GM18867 (cell line): ENCODE data around the gene KIF3A.

Experiments
- ATAC-seq: cut with Tn5 transposase; IDR thresholded peaks from one replicate; pipeline ENCODE4 v1.9.1; 2021; ENCODE audit warnings: mild to moderate bottlenecking, moderate library complexity; ENCODE audit not compliant: unreplicated experiment

KIF3A gene

DNA sequence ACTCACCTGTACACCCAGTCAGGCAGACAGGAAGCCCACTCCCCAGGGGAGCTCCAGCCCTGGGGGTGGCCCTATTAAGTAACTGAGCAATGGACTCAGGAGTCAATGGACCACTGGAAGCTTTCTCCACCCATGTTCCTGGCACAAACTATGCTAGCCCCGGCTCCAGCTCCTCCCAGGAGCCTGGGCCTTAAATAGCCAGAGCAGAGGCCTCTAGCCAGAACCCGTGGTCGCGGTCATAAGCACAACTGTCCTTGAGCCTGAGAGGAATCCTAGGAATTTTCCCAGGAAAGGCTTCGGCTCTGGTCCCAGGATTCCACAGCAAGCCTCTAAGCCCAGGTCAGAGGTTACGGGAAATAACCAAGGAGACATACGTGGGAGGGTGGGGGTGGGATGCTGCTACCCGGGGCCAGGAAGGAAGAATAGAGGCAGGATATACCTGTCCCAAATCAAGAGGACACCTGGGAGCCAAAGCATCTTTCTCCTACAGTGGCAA, 34.2 kb upstream of the KIF3A start:
- no peak for ATAC-seq

DNA sequence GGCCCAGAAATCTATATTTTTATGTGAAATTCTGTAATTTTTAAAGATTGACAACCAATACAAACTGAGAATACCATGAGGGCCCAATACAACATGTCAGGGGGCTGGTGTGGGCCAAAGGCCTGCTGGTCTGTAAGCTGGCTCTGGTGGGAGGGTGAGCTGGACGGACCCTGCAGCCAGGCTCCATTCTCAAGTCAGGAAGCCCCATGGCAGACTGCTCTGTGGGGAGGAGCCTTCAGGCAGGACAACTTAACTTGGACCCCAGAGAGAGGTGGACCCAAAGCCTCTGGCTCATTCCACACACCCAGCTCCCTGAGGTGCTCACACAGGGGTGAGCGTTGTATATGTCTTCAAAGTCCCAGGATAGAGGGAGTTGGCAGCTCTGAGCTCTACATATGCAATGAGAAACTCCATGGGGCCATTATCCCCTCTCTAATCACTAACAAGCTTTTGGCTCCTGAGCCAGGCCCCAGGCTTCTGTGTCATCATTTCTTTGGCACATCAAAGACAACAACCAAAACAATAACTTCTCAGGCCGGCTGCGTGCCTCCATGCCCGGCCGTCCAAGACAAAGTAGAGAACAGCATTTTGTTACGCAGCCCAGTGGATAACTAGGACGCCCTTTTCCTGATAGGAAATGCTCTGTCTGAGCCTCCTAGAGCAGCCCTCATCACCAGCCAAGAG, 33.3 kb upstream of the KIF3A start:
- no peak for ATAC-seq

GRCh38 chr5:132768485-132768868, 31.1 kb upstream of the KIF3A start:
- no peak for ATAC-seq

DNA sequence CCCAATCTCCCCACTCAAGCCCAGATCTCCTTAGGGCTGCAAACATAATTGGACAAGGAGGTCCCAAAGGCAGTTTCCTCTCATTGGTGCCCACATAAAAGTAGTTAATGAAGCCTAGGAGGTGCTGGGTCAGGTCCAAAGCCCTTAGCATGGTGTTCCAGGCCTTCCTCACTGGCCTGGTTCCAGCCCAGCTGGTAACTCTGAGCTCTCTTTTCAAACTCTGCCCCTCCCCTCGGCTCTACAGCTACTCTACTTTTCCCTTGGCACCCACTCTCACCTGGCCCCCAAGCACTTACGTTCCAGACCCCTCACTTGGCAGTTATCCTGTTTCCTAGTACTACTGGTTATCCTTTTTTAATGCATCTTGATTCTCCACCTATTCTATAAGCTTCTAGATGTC, 29.8 kb upstream of the KIF3A start:
- no peak for ATAC-seq

- no peak for ATAC-seq
Observed at GRCh38 chr5:132766806-132767055, 29.4 kb upstream of the KIF3A start.

DNA sequence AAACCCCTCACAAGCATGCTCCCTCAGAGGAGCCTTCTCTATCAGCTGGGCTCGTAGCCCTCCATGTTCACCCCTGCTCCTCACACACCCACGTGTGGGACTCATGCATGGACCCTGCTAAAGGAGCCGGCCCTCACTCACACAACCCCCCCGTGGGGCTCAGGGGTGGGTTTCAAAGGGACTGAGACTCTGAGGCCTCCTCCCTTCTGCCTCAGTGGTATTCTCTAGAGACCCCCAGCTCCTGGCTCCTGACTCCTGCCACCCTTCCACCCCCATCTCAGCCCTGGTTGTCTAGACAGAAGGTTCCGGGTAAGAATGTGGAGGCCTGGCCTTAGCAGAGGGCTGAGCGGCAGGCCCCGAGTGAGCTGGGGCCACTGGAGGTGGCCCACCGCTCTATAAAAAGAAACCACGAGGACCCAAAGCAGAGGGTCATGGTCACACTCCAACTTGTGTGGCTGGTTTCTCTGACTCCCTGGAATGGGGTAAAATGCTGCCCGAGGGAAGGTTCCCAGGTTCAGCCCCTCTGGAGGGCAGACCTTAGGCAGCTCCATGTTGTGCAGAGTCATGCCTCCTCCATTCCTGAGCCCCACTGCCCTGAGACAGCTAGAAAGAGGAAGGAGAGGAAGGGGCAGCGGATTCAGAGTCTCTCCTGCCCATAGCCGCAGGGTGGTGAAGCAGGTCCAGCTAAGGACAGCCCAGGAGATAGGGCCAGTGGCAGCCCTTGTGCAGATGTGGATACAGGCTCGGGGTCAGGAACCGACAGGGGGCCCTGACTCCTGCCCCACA, 28.9 kb upstream of the KIF3A start:
- no peak for ATAC-seq

DNA sequence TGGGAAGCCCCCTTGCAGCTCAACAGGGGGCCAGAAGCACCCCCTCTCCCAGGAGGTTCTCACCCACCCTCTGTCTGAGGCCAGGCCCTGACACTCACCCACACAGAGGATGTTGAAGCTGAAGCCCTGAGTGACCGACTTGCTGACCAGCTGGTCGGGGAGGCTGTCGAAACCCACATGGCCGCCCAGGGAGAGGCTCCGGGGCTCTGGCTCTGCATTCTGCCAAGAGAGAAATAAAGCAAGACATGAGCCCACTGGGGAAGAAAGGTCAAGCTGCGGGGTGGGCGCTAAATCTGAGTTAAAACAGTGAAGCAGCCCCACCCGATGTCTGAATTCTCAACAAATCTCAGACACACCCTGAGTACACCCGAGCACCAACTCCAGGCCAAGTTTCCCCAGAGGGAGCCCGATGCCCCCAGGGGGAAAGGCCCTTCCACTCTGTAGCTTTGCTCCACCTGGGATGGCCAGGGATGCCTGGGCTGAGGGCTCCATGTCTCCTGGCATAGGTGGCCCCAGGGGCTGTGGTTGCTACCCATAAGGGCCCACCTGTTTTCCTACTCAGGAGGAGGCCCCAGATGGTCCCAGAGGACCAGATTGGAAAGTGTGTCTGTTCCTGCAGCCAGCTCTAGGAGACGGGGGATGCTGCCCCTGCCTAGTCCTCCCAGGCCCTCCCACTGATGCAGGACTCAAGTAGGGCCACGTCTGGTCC, 28.1 kb upstream of the KIF3A start:
- ATAC-seq: no peak

GRCh38 chr5:132764671-132765238, 27.4 kb upstream of the KIF3A start:
- ATAC-seq: no peak

DNA sequence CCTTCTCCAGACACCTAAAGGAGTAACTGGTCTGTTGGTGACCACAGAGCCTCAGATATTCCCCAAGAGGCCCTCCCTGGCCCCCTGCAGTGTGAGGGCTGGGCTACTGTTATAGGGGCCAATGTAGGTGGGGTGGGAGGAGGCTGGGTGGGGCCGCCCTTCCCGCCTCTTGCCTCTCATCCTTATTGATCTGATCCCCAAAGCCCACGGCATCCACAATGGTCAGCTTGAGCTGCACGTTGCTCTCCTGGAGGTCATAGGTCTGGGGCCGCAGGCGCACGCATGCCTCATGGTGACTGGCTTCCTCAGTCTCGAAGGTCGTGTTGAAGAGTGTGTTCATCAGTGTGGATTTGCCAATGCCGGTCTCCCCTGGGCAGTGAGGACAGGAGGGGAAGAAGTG, 26.7 kb upstream of the KIF3A start:
- no peak for ATAC-seq

DNA sequence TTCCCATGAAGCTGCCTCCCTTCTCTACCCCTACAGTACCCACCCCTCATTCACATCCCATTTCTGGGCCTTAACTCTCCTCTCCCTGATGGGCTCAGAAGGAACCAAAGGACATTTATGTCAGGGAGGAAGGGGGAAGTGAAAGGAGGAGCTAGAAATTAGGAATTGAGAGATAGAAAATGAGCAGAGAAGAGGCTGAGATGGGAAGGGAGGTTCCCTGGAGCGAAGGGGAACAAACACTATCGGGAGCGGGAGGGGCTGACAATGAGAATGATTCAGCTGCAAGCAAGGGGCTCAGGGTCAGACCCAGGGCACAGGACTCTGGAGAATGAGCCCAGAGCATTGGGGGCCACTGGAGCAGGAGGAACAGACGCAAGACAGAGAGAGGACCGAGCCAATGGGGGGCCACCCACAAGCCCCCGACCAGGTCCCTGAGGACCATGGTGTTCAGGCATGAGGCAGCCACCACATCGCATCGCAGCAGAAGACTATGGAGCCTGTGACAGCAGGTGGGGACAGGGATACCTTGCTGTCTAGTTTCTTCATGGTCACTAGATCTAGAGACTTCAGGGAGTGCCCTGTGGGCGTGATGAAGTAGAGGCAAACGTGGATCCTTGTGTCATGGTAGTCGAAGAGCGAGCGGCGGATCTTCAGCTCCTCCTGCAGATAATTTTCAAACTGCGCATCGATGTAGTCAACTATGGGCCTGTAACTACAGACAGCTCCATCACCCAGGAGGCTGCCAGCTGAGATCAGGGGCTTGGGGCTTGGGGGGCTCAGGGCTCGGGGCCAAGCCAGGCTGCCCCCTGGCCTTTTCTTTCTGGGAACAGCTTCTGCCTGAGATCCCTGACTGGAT, 26.1 kb upstream of the KIF3A start:
- ATAC-seq: no peak

- ATAC-seq: no peak
Observed at GRCh38 chr5:132762246-132763000, 25.1 kb upstream of the KIF3A start.

GRCh38 chr5:132761321-132762240, 24.2 kb upstream of the KIF3A start:
- ATAC-seq: no peak

GRCh38 chr5:132760601-132761317, 23.4 kb upstream of the KIF3A start:
- no peak for ATAC-seq

DNA sequence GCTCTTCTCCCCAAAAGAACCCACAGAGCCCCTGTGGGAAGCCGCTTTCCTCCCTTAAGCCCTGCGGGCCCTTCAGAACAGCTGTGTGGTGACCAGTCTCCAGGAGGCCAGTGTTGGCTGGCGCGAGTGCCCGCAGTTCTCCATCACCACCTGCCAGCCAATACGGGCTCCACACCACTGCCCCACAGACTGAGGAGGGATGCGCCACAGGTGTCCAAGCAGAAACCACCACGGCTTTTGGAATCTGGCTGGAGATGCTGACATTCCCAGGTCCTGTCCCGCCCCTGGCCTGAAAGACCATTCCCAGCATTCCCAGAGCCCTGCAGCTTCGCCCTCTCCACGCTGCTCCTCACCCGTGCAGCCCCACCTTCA, 22.7 kb upstream of the KIF3A start:
- no peak for ATAC-seq

DNA sequence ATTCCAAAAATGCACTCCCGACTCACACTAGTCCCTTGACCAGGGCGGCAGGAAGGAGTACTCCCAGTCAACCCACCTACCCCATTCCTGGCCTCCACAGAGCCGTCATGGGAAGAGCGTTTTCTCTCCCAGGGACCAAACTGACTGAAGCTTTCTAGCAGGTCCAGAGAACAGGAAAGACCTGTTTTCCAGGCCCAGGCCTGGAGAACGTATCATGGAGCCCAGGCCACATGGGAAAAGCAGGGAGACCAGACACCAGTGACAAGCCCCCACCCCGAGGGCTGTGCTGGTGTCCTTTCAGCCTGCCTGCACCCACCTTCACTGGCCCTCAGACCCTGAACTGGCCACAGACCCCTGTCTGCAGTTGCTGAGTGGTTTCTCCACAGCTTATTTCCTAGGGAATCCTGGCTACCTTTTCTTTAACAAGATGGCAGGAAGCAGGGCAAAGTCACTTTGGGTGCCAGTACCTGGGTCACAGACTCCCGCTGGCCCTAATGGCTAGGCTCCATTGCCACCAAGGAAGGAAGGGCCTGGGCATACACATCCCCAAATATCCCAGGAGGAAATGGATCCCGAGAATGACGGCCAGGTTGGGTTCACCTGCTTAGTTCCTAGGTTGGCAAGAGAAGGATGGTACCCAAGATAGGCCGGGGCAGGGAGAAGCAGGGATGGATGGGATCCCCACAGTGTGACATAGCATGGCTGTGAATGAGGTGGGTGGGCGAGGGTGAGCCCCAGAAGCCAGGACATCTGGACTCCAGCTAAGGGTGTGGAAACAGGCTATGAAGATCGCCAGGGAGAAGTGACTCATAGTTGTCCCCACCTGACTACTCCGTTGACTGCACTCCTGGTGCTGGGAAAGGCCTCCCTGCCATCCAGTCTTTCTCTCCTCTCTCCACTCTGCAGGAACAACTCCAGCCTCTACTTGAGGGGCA, 22.0 kb upstream of the KIF3A start:
- ATAC-seq: no peak

GRCh38 chr5:132758451-132758850, 21.1 kb upstream of the KIF3A start:
- no peak for ATAC-seq

GRCh38 chr5:132756542-132756941, 19.2 kb upstream of the KIF3A start:
- ATAC-seq: no peak
